Measurements from ENCODE around the gene EPHA5.

EPHA5 gene

DNA sequence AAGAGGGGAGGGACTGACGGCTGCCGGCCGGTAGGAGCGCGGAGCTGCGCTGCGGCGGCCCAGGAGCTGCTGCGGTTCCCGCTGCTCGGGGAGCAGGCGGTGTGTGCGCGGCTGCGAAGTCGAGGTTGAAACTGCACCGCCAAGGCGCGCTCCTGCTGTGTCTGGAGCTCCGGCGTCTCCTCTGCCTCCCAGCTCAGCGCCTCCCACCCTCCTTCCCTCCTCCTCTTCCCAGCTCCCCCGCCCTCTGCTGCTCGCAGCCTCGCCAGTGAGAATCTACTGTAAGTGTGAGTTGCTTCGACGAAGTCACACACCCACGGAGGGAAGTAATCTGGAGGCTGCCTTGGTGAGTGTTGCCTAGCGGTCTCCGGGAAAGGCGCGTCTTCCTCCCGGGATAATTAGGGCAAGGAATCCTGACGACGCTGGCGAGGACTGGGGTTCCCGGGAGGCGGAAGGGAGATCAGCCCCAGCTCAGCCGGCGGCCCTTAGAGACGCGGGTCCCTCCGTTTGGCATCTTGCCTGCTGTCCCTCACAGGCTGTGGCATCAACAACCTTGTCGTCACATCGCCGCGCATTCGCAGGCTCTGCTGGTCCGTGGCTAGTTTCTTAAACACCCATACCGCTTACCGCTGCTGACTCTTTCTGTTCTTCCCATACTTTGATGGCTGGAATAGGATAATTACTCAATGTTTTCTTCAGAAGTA is at the start of gene EPHA5:
Gene EPHA5 (minus strand): TSS at position 159 of the 701 bp plus-strand sequence. CDS start 747 bp downstream, outside the sequence.
- DNase-seq: no peak

DNA sequence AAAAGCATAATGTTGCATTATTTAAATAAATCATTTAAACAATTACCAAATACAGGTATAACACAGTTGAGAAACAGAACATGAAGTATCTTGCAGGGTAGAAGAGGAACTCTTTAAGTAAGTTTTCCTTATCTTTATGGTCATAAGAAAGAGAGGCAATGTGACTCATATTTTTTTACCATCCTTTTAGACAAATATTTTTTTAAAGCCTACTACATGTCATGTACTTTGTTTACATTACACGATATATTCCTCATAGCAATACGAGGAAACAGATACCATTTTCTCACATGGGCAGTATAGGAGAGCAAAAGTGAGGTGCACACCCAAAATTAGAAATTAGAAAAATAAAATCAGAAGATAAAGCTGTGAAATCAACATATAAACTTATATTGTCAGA is 49.3 kb upstream of the EPHA5 start:
- no peak for DNase-seq

DNA sequence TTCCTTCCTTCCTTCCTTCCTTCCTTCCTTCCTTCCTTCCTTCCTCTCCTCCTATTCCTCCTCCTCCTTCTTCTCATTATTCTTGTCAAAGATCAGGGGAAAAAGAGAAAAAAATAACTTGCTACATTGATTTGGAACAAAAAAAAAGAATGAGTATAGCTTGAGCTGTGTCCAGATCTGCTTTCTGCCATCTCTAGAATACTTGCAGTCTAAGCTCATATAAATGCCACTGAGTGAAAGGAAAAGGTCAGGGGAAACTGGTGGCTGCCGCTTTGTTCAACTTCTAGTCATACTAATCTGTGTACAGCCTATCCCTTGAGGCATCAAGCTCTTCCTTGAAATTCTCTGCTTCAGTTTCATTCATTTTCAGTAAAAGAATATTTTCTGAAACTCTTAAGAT is 28.3 kb upstream of the EPHA5 start:
- no peak for DNase-seq

DNA sequence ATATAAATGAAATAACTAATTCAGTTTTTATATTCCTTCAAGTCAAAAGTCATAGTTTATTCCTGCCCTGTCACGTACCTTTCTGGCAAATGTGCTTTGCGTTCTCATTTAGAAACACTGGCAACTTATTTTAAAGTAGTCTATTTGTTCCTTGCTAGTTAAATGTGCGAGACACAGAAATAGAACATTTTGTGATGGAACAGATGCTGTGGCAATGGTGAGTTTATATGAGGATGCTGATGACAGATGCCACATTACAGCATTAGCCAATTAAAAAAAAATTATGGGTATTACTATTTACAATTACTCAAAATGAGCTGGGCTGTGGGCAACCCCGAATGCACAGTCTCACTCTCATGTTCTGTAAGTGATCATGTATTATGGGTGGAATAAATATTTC is 26.1 kb upstream of the EPHA5 start:
- no peak for DNase-seq

DNA sequence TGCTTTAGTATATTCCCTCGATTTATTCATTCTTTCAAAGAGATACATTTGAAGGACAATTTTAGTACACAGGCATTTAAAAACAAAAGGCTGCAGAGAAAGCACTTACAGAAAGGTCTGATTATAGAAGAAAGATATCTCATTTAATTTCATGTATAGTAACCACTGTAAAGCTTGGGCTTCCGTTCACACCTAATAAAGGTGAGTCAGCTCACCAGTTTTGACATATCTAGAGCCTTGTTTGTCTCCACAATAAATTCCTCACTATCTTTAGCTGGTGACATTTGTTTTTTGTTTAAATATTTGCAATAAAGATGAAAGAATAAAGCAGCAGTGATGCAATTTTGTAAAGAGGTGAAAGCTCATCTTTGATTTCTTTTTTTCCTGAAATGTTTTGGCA is 1.1 kb upstream of the EPHA5 start:
- DNase-seq: no peak

DNA sequence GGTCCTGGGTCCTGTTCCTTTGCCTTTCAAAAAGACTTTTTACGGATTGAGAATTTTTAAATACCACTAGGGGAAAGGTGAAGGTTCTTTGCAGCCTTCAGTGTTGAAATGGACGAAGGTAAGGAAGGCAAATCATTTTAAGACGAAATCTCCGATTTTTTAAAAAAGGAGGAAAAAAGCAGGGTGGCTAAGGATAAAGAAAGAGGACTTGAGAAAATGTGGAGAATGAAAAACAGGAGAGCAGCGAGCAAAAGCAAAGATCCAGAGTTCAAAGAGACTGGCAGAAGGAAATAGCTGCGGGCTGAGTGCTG is 314 bp downstream of the EPHA5 start:
- no peak for DNase-seq

DNA sequence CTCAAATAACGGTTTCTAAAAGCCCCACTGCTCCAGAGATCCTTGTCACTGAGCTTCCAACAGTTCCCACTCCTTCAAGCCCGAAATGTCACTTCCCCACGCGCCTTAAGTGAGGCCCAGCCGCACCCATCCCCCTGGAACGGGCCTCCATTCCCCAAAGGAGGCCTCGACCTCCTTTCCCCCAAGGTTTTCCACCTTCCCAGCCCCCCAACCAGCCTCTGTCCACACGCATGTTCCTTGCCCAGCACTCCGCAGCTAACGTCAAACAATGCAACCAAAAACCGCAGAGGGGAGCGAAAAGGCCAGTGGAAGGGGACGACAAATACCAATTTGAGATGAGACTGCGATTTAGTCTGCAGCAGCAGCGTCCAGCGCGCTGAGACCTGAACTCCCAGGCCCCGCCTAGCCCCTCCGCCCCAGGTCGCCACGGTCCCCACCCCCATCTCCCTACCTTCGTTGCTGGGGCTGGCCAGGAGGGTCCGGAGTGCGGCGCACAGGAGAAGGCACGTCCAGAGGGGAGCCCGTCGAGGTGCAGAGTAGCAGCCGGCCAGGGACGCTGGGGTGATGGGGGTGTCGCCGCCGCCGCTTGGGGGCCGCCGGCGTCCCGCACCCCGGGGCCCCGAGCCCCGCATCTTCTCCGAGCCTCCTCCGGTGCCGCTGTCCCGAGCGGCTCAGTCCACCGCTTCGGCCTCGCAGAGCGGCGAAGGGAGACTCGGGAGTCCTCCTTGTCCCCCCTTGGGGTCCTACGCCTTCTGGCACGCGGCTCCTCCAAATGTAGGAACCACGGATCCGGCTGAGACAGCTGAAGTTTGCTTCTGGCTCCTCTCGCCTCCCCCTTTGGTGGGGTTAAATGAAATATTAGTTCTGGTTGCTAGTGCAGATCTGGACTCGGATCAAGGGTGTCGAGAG is 924 bp downstream of the EPHA5 start:
- DNase-seq: no peak

DNA sequence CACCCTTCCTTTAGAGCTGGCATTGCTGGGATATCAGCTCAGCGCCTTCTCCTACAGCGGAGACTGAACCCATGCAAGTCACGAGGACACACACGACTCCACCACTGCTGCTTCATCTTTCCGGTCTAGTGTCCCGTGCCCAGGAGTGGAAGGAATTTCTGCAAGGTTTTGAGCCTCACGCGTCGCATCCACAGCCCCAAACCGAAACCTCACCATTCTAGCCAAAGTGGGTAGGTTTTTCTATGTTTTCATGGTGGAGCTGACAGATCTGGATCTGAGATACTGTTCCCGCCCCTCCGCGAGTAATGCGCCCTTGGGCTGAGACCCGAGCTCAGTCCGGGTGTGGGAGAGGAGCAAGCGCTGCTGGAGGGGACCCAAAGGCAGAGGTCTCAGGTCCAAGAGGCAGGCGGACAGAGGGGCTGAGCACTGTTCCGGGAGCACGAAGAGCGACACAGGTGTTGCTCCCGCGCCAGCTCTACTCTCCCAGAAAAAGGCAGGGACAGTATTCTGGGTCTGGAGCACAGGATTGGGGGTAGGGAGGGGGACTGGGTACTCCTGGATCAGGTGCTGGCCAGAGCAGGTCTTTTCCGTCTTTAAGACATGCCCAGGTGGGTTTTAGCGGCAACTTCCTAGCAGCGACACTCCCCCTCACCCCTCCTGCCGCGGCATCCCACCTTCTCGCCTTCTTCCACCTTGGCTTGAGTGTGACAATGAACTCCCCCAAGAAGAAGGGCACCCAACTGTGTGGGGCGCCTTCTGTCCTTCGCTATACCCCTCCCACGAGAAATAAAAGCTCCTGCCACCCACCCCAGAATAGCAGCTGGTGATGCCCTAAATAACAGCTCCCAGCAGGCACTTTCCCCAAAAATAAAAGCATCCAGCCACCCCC is 1.8 kb downstream of the EPHA5 start:
- no peak for DNase-seq

DNA sequence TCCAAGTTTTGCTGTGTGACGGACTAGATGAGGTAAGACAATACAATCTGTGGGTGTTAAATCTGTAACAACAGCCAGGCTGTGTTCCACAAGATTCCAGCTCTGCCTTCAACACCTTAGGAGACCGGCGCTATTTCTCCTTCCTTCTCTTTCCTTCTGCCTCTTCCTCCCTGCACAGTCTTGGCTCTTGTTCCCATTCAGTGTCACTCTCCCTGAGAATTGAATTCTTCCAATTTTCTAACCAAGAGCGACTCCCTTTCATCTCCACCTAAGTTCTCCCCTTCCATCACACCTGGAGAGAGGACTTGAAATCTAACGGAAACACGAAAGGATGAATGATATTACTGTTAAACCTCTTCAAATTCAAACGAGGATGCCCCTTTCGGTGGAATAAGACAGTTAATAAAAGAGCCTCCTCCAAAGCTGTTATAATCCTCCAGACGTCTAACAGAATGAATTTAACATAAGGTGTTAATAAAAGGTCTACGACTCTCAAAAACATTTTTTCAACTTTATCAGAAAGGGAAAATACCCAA is 2.7 kb downstream of the EPHA5 start:
- no peak for DNase-seq

DNA sequence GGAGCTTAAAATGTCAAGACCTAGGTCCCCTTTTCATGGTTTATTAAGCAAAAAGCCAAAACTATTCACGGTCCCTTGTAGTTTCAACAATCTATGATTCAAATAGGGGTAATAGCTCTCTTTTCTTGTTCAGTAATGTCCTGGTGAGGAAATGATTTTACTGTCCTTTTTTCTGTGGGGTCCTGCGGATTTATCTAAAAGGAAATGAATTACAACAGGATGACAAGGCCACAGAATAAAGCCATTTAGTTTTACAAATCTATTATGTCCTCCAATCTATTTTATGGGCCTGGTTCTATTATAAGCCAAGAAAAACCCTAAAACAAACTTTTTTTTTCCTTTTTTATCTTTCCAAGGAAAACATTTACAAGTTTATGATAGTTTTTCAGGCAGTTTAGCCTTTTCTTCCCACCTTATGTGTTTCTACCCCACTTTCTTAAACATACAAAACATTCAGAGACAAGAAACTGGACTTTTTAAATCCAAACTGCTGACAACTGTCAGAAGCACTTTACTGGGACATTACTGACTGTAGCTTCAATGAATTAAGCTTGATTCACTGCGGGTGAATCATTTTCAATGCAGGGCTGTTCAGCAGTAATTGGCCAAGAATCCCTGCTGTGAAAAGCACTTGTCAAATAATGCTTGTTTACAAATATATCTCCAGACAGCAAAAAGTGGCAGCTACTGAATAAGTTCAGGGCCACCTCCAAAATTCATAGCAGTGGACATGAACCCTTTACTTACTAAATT is 4.3 kb downstream of the EPHA5 start:
- DNase-seq: no peak

DNA sequence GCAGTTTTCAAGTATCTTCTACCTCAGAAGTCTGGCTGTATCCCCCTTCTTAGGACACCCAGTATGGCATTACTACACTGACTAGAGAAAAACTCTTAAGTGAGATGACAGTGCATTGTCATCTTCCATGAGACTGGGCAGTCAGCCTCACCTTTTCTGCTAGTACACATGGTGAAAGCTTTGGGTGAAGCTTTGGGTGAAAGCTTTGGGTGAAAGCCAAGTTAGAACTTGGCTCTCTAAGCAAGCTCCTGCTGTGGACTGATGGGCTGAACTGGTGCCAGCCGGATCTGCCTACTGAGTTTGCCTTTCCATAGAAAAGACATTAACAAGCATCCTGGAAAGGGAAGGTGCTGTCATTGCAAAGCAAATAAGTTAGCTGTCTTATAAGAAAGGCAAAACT is 8.8 kb downstream of the EPHA5 start:
- DNase-seq: no peak

DNA sequence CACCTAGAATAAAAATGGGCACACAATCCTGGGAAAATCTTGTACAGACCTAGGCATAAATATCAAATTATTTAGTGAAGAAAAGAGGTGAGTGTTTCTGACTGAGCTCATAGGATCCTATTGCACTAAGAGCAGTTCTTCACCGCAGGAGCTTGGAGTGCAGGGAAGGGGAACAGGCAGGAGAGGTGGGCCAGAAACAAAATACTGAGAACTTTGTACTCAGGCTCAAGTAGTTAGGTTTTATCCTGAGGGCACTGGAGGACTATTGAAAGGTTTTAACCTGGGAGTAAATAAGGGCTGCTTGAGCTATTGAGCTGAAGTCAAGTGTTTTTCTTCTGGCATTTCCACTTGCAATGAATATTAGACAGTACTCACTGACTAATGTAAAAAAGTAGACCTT is 12.2 kb downstream of the EPHA5 start:
- no peak for DNase-seq

DNA sequence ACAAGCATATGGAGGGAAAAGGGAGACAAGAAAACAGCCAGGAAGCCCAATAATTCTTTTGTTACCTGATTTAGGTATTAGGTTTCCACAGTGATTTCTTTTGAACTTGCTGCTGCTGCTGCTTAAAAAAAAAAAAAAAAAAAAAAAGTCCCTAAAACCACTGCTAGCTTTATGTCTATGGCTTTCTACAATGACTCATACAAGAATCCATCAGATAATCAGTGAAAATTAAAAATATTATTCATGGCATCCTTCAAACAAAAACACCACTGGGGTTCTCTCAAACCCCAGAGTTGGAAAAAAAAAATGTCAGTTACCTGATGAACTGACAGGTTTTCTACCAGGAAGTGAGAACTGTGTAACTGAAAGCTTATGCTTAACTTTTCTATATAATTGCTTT is 14.3 kb downstream of the EPHA5 start:
- DNase-seq: no peak

DNA sequence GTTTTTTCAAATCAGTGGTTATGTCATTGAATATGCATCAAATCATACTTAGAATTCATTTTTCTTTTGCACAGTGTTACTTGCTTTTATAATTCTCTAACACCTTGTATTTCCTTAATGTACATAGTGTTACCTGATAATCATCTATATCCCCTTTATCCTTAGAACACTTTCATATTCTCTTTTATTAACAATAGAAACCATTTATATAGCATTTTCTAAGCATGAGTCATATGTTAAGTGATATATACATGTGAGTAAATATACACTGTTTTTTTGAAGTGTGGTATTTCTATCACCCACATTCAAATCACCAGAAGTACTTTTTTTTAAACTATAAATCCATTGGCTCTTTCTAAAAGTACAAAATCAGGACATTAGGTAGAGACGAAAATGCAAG is 15.3 kb downstream of the EPHA5 start:
- DNase-seq: no peak

DNA sequence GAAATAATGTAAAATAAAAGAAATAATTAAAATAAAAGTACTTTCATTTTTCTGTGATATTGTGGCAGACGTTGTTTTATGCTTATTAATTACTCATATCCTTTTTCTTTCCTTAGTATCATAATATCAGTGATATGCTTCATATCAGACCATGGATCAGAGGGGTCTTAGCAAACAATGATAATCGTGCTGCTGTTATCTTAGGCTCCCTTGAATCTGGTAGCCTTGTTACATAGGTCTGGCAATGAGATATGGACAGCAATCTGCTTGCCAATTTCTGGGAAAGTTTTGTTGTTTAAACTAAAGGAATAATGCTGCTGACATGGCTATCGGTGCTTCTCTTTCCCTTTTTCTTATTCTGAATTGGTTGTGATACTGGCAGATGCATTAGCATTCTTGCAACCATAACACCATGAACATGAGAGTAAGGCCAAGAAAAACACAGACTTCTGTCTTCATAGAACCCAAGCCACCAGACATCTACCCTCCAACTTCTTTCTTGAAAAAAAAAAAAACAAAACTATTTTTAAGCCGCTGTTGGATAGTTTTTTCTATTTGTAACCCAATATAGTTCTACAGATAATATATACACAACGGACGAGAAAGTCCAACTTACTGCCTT is 16.4 kb downstream of the EPHA5 start:
- DNase-seq: no peak

DNA sequence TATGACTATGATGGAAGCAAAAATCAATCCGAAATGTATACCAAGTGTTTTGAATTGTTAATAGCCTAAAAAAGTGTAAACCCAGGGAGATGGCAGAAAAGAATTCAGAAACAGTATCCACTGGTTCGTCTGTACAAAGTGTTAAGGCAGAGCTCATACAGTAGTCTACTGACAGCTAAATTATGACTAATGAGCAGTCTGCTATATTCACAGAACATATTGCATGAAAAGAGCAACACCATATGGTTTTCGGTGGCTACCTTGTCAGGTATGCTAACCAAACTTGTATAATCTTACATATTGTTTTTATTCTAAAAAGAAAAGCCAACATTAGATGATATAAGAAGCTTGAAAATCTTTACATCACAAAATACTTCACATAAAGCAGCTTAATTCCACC is 18.5 kb downstream of the EPHA5 start:
- no peak for DNase-seq

DNA sequence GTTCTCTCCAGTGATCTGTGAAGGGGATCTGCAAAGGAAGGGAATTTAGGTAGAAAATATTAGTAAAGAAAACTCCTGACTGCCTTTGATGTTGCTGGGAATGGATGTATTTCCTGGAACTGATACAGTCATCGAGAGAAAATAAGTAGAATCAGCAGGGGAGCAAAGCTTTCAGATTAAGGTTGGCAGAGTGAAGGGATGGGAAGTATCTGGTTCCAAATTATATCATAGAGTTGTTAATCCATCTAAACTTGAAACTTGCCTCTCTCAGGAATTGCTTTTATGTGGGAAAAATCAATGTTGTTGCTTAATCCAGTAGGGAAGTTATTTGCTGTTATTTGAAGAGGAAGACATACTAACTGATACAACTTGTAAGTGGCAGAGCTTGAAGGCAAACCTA is 19.3 kb downstream of the EPHA5 start:
- DNase-seq: no peak

DNA sequence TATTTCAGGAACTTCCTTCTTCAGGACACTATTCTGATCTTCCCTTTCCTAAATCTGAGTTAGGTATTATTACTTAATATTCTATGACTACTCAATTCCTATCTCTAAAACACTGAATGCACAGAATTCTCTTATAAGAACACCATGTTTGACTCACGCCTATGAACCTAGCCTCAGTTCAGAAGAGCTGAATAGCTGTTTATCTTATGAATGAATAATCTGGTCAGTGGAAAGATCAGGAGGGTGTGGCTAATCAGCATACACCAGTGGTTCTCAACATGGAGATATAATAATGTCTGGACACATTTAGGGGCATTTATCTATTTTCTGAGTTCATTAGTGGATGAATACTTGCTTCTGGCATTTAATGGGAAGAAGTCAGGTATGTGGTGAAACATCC is 24.2 kb downstream of the EPHA5 start:
- no peak for DNase-seq

DNA sequence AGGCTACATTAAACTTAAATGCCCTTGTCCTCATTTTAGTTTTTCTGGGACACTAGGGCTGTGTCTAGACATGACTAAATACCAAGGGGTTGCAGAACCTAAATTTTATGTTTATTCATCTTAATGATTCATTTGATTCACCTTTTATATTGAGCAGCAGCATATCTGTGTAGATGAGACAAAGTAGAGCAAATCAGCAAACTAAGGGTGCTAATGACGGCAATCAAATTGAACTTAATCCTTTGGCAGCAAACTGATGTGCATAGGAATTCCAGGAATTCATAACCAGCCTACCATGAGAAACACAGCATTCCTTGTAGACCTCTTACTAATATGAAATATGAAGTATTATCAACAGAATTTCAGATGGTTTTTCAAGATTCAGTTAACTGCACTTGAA is 25.1 kb downstream of the EPHA5 start:
- no peak for DNase-seq

DNA sequence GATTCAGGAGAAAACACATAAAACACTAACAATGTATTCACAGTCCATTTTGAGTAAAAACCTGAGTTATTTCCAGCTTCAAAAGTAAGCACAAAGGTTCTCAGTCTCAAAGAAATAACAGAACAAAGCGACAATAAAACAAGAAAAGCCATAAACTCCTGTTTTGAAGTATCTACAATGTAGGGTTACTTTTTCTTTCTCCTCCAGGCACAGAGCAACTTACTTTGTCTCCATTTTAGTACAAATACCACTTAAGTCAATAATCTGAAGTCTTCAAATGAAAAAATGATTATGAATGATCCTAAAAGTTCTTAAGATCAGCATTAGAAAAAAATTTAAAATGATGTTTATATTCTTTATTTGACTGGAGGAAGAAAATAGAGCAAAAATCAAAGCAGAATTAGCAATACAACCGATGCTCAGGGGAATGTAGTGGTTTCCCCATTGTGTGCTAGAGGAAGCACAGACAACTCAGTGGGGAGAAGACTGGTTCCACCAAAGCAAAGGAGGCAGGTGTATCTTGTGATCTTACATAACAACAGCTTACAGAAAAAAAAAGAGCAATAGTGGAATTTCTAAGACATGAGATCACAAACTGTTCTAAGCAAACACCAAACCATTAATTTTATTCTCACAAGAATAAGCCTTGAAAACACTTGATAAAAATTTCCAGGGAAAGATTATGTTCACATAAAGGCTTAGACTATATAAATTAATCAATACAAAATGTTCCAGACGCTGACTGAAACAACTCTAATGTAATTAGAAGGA is 35.1 kb downstream of the EPHA5 start:
- DNase-seq: no peak

DNA sequence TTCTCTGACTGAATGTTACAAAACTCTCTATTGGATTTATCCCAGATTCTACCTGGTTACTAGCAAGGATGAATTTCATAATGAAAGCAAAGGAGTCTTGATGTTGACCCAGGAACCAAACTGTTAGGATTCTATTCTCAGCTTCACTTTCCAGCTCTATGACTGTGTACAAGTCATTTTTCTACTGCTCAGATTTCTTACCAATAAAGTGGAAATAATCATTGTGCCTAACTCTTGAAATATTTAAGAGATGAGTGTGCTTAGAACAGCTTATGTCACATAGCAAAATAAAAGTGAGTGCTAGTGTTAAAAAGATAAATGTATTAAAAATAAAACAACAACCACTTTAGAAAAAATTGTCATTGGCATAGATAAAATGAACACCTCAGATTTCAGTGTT is 45.6 kb downstream of the EPHA5 start:
- no peak for DNase-seq

Measured in activated CD8-positive, alpha-beta memory T cell treated with anti-CD3 and anti-CD28 coated beads, Interleukin-2, amount 50 U/mL, for 4 hours (primary cell).